Suprapubic skin (tissue), 4 donors: ENCODE measurements around the gene NCAPG2. TPM values are rescaled to one million over a fixed set of nuclear protein-coding genes. Genes with fewer than 3 reads are reported as not detected.

Experiments
- DNase-seq, 2 donors: peaks; one replicate each; pipeline ENCODE4 v3.0.0-alpha.2; 2019; ENCODE audit warnings: low spot score in 2 of 2
- H3K27ac ChIP-seq: fragments of 200-600 bp; sonication (generic); one replicate; pipeline ENCODE4 v1.5.1; 2019
- H3K27me3 ChIP-seq: fragments of 200-600 bp; sonication (generic); one replicate; pipeline ENCODE4 v1.5.1; 2019
- H3K36me3 ChIP-seq: fragments of 200-600 bp; sonication (generic); one replicate; pipeline ENCODE4 v1.5.1; 2019
- H3K4me1 ChIP-seq: fragments of 200-600 bp; sonication (generic); one replicate; pipeline ENCODE4 v1.5.1; 2019
- H3K4me3 ChIP-seq: fragments of 200-600 bp; sonication (generic); one replicate; pipeline ENCODE4 v1.5.1; 2019; ENCODE audit warnings: mild to moderate bottlenecking
- H3K9me3 ChIP-seq: fragments of 200-600 bp; sonication (generic); one replicate; pipeline ENCODE4 v1.5.1; 2019
- CTCF ChIP-seq, 2 donors: fragments of 200-600 bp in 1 of 2; fragments of 450-650 bp in 1 of 2; sonication (generic) in 1 of 2; IDR thresholded peaks; one replicate each; pipeline ENCODE4 v1.5.1; 2016 to 2019; ENCODE audit warnings: antibody characterized with exemption in 2 of 2, mild to moderate bottlenecking in 1 of 2, moderate library complexity in 1 of 2
- EP300 ChIP-seq: sonication (generic); formaldehyde crosslinking; IDR thresholded peaks from one replicate; pipeline ENCODE4 v1.6.1; 2017; ENCODE audit warnings: antibody characterized with exemption
- POLR2A ChIP-seq, 2 donors: fragments of 450-650 bp; IDR thresholded peaks; one replicate each; pipeline ENCODE4 v1.6.1; 2017; ENCODE audit warnings: antibody characterized with exemption in 2 of 2, mild to moderate bottlenecking in 2 of 2, moderate library complexity in 2 of 2
- POLR2AphosphoS5 ChIP-seq, 3 donors: sonication (generic); formaldehyde crosslinking; IDR thresholded peaks; one replicate each; pipeline ENCODE4 v1.6.1; 2017; ENCODE audit warnings: antibody characterized with exemption in 3 of 3
- WGBS: methylation state at CpG from one replicate; pipeline ENCODE4 v1.1.5; 2018; 5-methylcytosine and 5-hydroxymethylcytosine counted together
- total RNA-seq, 4 donors: library from RNA; depleted of rRNA; stranded (reverse); fragments of >200 nt; gene quantifications; one replicate each; pipeline ENCODE4 v1.1.0, GENCODE V29; 2016

Gene NCAPG2
- total RNA-seq, 4 donors from 2014 or later, result 5.6 to 11.4 (median 7.2) TPM

DNA sequence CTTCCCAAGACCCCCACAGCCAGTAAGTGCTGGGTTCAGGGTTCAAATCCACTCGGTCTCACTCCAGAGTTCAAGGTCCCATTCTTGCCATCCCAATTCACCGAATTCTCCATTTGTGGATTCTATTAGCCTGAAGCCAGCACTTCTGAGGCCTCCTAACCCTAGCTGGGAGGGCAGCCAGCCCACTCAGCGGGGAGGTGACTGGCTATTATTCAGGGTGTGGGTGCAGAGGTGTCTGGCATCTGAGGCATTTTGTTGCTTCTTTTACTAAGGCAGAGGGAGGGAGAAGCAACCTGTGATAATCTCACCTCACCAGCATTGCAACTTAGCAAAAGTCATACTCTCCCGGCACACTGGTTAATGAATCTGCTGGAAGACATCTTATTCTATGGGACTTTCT, 108.3 kb downstream of the NCAPG2 start:
- 93% methylated on average over 4 of the region's 4 CpGs for WGBS

DNA sequence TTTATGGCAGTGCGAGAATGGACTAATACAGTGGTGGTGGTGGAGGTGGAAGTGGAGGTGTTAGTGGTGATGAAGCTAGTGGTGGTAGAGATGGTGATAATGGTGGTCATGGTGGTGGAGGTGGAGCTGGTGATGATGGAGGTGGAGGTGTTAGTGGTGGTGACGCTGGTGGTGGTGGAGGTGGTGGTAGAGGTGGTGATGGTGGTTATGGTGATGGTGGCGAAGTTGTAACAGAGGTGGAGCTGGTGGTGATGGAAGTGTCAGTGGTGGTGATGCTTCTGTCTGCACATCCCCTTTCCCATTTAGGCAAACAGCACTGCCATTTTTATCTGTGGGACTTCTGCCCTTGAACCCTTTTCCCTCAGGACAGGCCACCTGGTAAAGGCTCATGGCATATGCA, 109.5 kb downstream of the NCAPG2 start:
- TF ChIP-seq POLR2AphosphoS5 (IDR thresholded peaks at IDR 0.05) (no peak), EP300 (no peak), POLR2A (IDR thresholded peaks at IDR 0.05) (no peak), CTCF (IDR thresholded peaks at IDR 0.05) (no peak)
- H3K9me3 ChIP-seq, result no peaks in the 10 kb centered on the region
- no peak overlapping the region for H3K27ac ChIP-seq
- no peaks in the 10 kb centered on the region for H3K36me3 ChIP-seq
- 61% methylated on average over 3 of the region's 3 CpGs for WGBS
- H3K4me1 ChIP-seq, result no peaks in the 10 kb centered on the region
- H3K27me3 ChIP-seq, result no peaks in the 10 kb centered on the region
- H3K4me3 ChIP-seq, result no peak overlapping the region
- no peak for DNase-seq

More for the DNA sequence above, 108.3 kb downstream of the NCAPG2 start:
- TF ChIP-seq POLR2AphosphoS5 (IDR thresholded peaks at IDR 0.05), result no peak
- TF ChIP-seq CTCF (IDR thresholded peaks at IDR 0.05), result no peak
- TF ChIP-seq EP300, result no peak
- DNase-seq, result no peak
- Histone ChIP-seq H3K27ac (no peak overlapping the region), H3K4me1 (no peaks in the 10 kb centered on the region), H3K36me3 (no peaks in the 10 kb centered on the region), H3K9me3 (no peaks in the 10 kb centered on the region), H3K27me3 (no peaks in the 10 kb centered on the region), H3K4me3 (no peak overlapping the region)

DNA sequence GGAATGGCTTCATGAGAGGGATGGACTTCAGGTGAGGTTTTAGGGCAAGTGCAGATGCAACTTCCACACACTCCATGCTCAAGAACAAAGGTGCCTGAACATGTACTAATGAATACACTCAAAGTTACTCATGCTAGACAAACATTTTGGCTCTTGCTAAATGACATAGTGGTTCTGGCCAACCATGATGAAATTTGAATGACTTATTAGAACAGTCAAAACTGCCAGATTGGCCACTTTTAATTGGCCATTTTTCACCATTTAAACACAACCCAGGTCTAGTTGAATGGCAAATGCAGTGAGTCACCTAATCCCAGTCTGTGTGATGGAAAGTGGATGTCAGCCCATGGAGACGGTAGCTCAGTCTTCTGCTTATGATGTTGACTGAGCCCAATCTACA, 112.1 kb downstream of the NCAPG2 start:
- Histone ChIP-seq H3K4me3 (no peak overlapping the region), H3K36me3 (no peaks in the 10 kb centered on the region), H3K27ac (no peak overlapping the region), H3K9me3 (no peaks in the 10 kb centered on the region), H3K4me1 (peaks cover 9% of the 10 kb centered on the region), H3K27me3 (peaks cover 13% of the 10 kb centered on the region)
- DNase-seq, result no peak
- TF ChIP-seq POLR2A (IDR thresholded peaks at IDR 0.05) (no peak), EP300 (no peak), CTCF (IDR thresholded peaks at IDR 0.05) (no peak), POLR2AphosphoS5 (IDR thresholded peaks at IDR 0.05) (no peak)
- no CpG with 5 or more reads among the region's 1 CpG for WGBS

- H3K36me3 ChIP-seq, result no peaks in the 10 kb centered on the region
- 87% methylated on average over 15 of the region's 15 CpGs for WGBS
- no peak for TF ChIP-seq CTCF (IDR thresholded peaks at IDR 0.05)
- no peak for TF ChIP-seq POLR2AphosphoS5 (IDR thresholded peaks at IDR 0.05)
- TF ChIP-seq EP300, result no peak
- TF ChIP-seq POLR2A (IDR thresholded peaks at IDR 0.05), result no peak
- no peak overlapping the region for H3K4me3 ChIP-seq
- H3K4me1 ChIP-seq, result peaks cover 15% of the 10 kb centered on the region
- H3K27ac ChIP-seq, result no peak overlapping the region
- peaks cover 18% of the 10 kb centered on the region for H3K27me3 ChIP-seq
- DNase-seq, result peak in 1 of 2 donors; percentile 26
- no peaks in the 10 kb centered on the region for H3K9me3 ChIP-seq
These were observed 112.7 kb downstream of the NCAPG2 start for GRCh38 chr7:158591944-158592343.

- H3K27ac ChIP-seq, result no peak overlapping the region
- WGBS, result 89% methylated on average over 12 of the region's 12 CpGs
- no peak overlapping the region for H3K4me3 ChIP-seq
- H3K9me3 ChIP-seq, result no peaks in the 10 kb centered on the region
- no peaks in the 10 kb centered on the region for H3K36me3 ChIP-seq
- H3K4me1 ChIP-seq, result peaks cover 27% of the 10 kb centered on the region
- TF ChIP-seq POLR2A (IDR thresholded peaks at IDR 0.05) (no peak), POLR2AphosphoS5 (IDR thresholded peaks at IDR 0.05) (no peak)
- H3K27me3 ChIP-seq, result peaks cover 35% of the 10 kb centered on the region
- no peak for DNase-seq
These were observed 114.4 kb downstream of the NCAPG2 start for GRCh38 chr7:158590181-158590530.

- 55% methylated on average over 1 of the region's 1 CpG for WGBS
- DNase-seq, result no peak
- peaks cover 27% of the 10 kb centered on the region for H3K4me1 ChIP-seq
- no peak for TF ChIP-seq CTCF (IDR thresholded peaks at IDR 0.05)
- no peak for TF ChIP-seq POLR2AphosphoS5 (IDR thresholded peaks at IDR 0.05)
- TF ChIP-seq POLR2A (IDR thresholded peaks at IDR 0.05), result no peak
- TF ChIP-seq EP300, result no peak
- H3K27ac ChIP-seq, result no peak overlapping the region
- no peaks in the 10 kb centered on the region for H3K9me3 ChIP-seq
- H3K4me3 ChIP-seq, result no peak overlapping the region
- peaks cover 41% of the 10 kb centered on the region for H3K27me3 ChIP-seq
- H3K36me3 ChIP-seq, result no peaks in the 10 kb centered on the region
These were observed 115.0 kb downstream of the NCAPG2 start for GRCh38 chr7:158589653-158590052.
